T follicular helper cell (primary cell): ENCODE measurements around the gene RIMS3.
A peak's percentile ranks its signal among the peaks of the same experiment; 100 is the strongest.

ENCODE experiments used
- DNase-seq: peaks from one replicate; pipeline ENCODE4 v3.0.0-alpha.2; 2020; ENCODE audit warnings: low read depth

RIMS3 gene

DNA sequence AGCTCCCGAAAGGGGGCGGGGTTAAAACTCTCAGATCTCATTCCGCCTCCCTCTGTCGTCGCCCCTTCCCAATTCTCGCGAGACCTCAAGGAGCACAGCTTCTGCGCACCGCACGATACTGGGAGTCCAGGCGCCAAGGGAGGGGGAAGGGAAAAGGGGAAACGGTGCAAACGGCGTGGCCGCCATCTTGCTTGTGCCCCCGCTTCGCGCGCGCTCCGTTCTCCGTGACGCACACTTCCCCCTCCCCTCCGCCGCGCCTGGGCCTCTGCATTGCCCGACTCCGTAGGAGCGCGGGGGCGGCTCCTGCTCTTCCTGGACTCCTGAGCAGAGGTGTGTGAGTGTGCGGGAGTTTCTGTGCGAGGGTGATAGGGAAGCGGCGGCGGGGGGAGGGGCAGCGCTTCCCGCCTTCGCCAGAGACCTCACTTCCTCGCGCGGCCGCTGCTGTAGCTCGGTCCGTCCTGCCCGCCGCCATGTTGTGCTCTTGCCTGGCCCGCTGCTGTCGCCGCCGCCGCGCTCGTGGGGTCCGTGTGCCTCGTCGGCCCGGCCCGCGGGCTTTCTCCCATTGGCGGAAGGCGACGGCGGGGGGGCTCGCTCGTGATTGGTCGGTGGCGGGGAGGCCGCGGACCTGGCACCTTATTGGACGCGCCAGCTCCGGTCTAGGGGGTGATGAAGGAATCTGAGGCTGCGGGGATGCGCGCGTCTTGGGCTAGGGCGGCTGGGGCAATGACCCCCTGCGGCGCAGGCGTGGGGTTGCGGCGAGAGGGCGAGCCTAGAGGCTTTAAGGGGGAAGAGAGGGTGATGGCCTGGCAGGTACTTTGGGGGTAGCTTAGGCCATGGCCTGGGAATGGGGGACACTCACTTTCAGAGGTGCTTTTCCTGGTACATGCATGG is 26.3 kb upstream of the RIMS3 start, which contains the start of gene NFYC:
TSS of gene NFYC (plus strand) at position 167 of the 891 bp plus-strand sequence. CDS start 47,140 bp downstream, outside the sequence.
- DNase-seq: peak; percentile 96

GRCh38 chr1:40690771-40691537 is 25.5 kb upstream of the RIMS3 start:
- DNase-seq: no peak

- DNase-seq: no peak
Observed at GRCh38 chr1:40689737-40690136, 24.3 kb upstream of the RIMS3 start.

GRCh38 chr1:40687661-40688060 is 22.2 kb upstream of the RIMS3 start:
- DNase-seq: no peak

- DNase-seq: no peak
Observed at GRCh38 chr1:40687059-40687458, 21.6 kb upstream of the RIMS3 start.

GRCh38 chr1:40684669-40685068 is 19.2 kb upstream of the RIMS3 start:
- DNase-seq: no peak

DNA sequence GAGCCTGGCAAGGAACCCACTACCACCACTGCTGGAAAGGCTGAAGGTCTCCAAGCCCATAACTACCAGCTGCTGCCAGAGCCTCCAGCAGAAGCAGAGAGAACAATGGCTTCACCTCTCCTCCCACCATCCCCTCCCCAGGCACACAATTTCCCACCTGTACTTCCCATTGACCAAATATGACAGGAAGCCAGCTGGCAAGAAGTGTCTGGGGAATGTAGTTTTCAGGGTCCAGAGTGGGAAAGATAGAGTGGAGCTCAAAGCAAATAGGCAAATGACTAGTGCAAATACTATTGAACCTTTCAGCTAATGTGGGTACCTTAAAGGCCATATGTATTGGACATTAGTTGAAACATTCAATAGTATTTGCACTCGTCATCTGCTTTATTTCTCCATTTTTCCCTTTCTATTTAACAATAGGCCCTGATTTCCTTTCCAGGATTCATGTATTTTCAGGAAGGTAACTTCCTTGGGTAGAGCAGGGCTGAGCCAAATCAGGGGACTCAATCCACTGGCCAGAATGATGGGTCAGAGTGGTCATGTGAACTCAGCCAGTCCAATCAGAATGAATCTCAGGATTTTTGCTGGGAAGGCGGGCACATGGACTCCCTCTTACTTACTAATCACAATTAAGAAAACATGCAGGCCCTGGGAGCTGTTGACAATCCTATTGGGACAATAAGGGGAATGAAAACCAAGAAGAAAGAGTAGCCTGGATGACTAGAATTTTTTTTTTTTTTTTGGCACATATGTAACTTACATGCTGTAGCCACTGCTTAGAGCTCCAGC is 13.9 kb upstream of the RIMS3 start:
- no peak for DNase-seq

- no peak for DNase-seq
Observed at GRCh38 chr1:40676501-40676900, 11.0 kb upstream of the RIMS3 start.

DNA sequence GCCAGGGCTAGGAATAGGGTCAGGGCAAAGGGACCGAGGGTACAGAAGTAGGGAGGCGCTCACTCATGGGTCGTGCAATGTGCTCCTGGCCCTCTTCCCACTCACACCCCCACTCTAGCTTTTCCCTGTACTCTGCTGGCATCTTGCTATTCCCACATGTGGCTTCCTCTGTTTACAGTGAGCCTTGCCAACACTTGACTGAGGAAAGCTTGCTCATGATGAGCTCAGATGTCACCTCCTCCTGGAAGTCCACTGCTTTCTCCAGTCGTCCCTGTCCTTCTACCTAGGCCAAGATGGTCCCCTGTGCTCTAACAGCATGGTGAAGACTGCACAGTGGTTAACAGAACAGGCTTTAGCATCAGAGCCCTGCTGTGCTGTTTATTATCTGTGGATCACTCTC is 8.0 kb upstream of the RIMS3 start:
- no peak for DNase-seq

- DNase-seq: peak; percentile 73
Observed at GRCh38 chr1:40668769-40669525, 3.5 kb upstream of the RIMS3 start.

DNA sequence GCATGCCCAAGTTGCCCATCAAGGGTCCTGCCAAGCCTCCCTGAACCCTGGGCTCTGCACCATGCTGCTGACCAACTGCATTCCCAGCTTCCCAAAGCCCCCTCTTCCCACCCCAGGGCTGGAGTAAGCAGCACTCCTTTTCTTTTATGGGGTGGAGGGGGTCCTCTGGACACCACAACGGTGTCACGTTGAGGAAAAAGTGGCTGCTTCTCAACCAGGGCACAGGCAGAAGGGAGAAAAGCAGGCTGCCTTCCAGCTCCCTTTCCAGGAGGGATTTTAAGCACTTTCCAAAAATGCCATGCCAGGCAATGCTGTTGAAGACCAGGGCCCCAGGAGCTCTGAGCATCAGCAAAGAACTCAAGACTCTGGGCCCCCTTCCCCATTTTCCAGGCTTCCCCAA is 691 bp downstream of the RIMS3 start:
- DNase-seq: no peak

GRCh38 chr1:40664167-40664537 is 1.3 kb downstream of the RIMS3 start:
- no peak for DNase-seq

DNA sequence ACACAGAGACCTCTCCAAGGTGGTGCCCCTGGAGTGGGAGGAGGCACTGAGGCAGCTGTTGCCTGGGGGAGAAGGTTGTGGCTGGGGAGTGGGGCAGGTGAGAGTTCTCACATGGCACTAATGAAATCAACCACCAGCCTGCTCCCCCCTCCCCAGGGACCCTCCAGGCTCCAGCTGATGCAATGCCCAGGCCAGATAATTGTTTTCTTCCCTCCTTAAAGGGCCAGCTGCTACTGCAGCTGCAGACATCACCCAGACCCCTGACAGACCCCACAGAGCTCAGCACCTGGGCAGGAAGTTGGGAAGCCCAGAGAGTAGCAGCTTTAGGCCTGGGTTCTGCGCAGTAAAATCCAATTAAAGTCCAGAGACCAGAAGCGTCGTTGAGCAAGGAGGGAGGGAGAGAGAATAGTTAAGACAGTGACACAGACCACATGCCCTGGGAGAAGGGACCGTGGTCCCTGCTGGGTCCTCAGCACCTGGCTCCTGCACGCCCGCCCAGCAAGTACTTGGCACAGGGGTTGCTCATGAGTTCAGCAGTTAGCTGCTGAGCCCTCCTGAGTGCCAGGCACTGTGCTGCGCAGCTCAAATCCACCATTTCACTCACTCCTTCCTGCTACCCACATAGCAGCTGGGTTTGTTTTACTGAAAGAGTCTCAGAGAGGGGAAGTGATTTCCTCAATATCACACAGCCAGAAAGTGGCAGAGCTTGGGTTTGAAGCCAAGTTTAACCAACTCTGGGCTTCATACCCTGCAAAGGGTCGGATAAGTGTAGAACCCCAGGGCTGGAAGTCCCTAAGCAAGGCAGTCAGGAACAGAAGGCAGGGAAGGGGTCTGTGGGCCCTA is 1.9 kb downstream of the RIMS3 start:
- DNase-seq: no peak

- no peak for DNase-seq
Observed at GRCh38 chr1:40662864-40663263, 2.6 kb downstream of the RIMS3 start.

DNA sequence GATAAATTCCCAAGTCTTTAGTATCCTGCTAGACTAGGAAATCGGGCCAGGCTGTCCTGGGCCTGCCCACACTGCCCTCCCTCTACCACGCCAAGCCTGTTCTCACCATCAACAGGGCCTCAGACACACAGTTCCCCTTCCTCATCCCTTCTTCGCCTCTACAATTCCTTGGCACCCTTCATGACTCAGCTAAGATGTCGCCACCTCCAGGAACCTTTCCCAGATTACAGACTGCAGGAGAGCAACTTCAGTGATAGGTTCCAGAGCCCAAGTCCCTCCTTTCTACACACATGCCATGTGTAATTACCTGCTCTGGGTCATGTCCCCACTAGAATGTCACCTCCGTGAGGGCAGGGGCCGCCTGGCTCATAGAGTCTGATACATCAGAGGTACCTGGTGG is 3.3 kb downstream of the RIMS3 start:
- no peak for DNase-seq

DNA sequence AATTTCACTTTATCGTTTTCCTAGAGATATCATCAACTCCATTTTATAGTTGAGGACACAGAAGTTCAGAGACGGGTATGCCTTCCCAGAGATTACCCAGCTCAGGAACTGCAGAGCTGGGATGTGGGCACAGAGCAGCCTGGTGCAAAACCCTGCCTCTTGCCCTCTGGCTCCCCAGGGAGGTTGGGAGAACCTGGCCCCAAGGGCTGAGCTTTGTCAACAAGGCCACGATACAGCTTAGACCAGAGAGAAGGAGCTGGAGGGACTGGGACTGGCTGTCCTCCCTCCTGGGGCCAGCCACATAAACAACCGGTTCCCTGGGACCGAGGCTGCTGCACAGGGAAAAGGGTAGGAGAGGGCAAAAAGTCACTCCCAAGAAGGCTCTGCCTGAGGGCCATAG is 3.8 kb downstream of the RIMS3 start:
- no peak for DNase-seq

DNA sequence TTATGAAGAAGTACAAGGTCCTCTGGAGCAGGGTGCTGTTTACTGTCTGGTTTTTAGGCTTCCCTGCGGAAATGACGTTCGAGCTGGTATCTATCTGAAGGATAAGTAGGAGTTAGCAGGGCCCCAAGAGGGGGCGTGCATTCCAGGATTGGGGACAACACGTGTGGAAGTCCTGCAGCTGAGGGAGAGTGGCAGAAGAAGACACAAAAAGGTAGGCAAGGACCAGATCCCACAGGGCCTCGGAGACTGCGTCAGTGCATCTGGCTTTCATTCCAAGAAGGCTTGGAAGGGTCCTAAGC is 5.9 kb downstream of the RIMS3 start:
- no peak for DNase-seq

DNA sequence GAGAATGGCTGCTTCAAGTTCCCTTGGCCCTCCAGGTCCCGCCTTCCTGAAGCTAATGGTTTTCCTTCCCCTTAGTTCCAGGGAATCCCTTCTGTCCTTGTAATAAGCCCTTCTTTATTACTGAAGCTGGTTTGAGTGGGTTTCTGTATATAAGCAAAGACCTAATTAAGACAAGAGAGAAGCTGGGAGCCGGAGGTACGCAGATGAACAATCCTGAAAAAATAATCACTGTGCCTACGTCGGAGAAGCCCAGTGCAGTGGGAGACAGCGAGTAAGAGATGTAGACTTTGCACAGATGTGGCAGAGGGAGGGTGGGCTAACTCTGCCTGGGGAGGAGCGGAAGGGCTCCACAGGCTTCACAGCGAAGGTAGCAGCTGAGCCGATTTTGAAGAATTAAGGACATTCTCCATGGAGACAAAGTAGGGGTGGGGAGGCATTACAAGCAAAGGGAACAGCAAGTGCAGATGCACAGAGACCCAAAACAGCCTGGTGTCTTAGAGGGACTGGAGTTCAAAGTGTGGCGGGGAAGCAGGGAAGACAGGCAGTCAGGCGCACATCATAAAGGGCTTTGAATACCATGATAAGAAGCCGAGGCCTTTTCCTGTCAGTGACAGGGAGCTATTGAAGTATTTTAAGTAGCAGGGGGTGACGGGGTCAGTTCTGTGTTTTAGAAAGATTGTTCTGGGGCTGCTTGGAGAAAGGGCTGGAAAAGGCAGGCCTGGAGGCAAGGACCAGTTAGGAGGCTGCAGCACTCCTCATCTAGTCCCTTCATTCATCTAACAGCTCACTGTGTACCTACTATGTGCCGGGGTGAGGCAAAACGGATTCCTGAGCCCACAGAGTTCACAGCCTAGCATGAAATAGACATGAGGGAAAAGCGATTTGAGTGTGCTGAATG is 6.5 kb downstream of the RIMS3 start:
- no peak for DNase-seq

DNA sequence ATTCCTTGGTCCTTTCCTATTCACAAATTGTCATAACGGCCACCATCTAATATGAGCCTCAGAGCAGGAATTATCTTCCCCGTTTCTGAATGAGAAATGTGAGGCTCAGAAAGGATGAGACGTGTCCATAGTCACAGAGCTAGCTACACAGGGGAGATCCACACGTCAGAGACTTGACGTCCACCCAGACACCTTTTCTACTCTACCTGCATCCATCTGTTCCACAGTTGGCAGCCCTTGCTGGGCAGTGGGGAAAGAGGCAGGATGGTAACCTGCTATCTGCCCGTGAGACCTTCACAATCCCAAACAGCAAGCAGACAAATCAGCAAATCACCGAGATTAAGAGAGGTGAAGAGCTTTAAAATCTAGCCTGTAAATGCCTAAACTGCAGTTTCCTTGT is 8.4 kb downstream of the RIMS3 start:
- DNase-seq: no peak
